ENCODE measurements around the gene TTLL9. TPM values are rescaled to one million over a fixed set of nuclear protein-coding genes. Genes with fewer than 3 reads are reported as not detected.

Gene TTLL9
- total and polyA plus RNA-seq, 2 of the 13 experiments (the other 11 are each of a cell fraction or from before 2014, with no cell fraction given): not detected

- TF ChIP-seq ZNF280B (CRISPR knock-in tag; IDR thresholded peaks at IDR 0.05; ENCODE audit: borderline replicate concordance) (peak; percentile 75), ZNF598 (CRISPR knock-in tag; IDR thresholded peaks at IDR 0.05; ENCODE audit: borderline replicate concordance) (peak; percentile 95; the same call in 1 of the 2 replicates), ZEB1 (IDR thresholded peaks at IDR 0.05; ENCODE audit: insufficient replicate concordance, low read depth) (peak; percentile 15), ZBTB46 (CRISPR knock-in tag; IDR thresholded peaks at IDR 0.05; ENCODE audit: borderline replicate concordance) (no peak), JUN (CRISPR knock-in tag; IDR thresholded peaks at IDR 0.05) (peak; percentile 7; the same call in 1 of the 2 replicates), ZBTB20 (CRISPR knock-in tag; IDR thresholded peaks at IDR 0.05; ENCODE audit: borderline replicate concordance, low read depth) (no peak; the same call in 1 of the 2 replicates), PRDM15 (CRISPR knock-in tag; IDR thresholded peaks at IDR 0.05) (no peak), ZNF83 (CRISPR knock-in tag; IDR thresholded peaks at IDR 0.05; ENCODE audit: borderline replicate concordance) (peak; percentile 52; the same call in 1 of the 2 replicates), KAT7 (CRISPR knock-in tag; IDR thresholded peaks at IDR 0.05; ENCODE audit: borderline replicate concordance) (no peak), ZFX (CRISPR knock-in tag; IDR thresholded peaks at IDR 0.05; ENCODE audit: low read depth) (peak; percentile 40; the same call in 1 of the 2 replicates), SSRP1 (CRISPR knock-in tag; IDR thresholded peaks at IDR 0.05) (peak; percentile 45; the same call in 1 of the 2 replicates), NFKBIZ (CRISPR knock-in tag; IDR thresholded peaks at IDR 0.05) (peak; percentile 49), KDM2A (CRISPR knock-in tag; IDR thresholded peaks at IDR 0.05; ENCODE audit: borderline replicate concordance, low read depth) (peak; percentile 89), PLSCR1 (CRISPR knock-in tag; IDR thresholded peaks at IDR 0.05; ENCODE audit: borderline replicate concordance) (no peak), CTCF (CRISPR knock-in tag; IDR thresholded peaks at IDR 0.05) (no peak; the same call in 1 of the 2 replicates), ZBTB26 (CRISPR knock-in tag; IDR thresholded peaks at IDR 0.05; ENCODE audit: borderline replicate concordance) (peak; percentile 67; the same call in 1 of the 2 replicates)
Measured at GRCh38 chr20:31879143-31879987, 8.9 kb downstream of the TTLL9 start (continued).

Data from HepG2 (cell line).